Fibroblast of pulmonary artery (primary cell): ENCODE data around the gene APBA1.

Experiments used
- DNase-seq: peaks from one replicate; pipeline ENCODE4 v3.0.0-alpha.2; 2010; ENCODE audit warnings: low read depth
- H3K4me3 ChIP-seq: replicated peaks from 2 replicates; pipeline ENCODE4 v1.5.1; 2011; ENCODE audit warnings: low read depth, mild to moderate bottlenecking, control low read depth, low read length, moderate library complexity
- TF ChIP-seq, protein P1 (sequence below): IDR thresholded peaks from 2 replicates; pipeline ENCODE4 v1.5.1; 2011; ENCODE audit warnings: mild to moderate bottlenecking, control low read depth, low read length, inconsistent platforms; ENCODE audit errors: missing control alignments

The APBA1 gene

DNA sequence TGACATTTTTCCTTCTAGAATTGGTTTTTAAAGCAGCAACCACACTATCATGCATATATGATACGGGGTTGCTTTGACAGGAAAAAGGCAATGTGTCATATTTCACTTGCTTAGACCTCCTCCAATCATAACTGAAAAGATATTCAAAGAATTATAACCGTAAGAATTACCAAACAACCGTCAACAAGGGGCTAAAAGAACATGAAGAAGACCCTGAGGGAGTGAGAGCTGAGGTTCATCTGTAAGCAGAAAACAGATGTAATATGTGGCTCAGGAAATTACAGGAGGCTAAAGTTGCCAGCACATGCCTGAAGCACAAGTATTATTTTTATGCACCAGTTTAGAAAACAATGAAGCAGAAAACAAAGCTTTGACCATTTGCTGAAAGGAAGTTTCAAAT, 78.9 kb downstream of the APBA1 start:
- peak; percentile 11 for DNase-seq
- no peak overlapping the region for H3K4me3 ChIP-seq
- TF ChIP-seq, protein P1, sequence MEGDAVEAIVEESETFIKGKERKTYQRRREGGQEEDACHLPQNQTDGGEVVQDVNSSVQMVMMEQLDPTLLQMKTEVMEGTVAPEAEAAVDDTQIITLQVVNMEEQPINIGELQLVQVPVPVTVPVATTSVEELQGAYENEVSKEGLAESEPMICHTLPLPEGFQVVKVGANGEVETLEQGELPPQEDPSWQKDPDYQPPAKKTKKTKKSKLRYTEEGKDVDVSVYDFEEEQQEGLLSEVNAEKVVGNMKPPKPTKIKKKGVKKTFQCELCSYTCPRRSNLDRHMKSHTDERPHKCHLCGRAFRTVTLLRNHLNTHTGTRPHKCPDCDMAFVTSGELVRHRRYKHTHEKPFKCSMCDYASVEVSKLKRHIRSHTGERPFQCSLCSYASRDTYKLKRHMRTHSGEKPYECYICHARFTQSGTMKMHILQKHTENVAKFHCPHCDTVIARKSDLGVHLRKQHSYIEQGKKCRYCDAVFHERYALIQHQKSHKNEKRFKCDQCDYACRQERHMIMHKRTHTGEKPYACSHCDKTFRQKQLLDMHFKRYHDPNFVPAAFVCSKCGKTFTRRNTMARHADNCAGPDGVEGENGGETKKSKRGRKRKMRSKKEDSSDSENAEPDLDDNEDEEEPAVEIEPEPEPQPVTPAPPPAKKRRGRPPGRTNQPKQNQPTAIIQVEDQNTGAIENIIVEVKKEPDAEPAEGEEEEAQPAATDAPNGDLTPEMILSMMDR, result no peak

DNA sequence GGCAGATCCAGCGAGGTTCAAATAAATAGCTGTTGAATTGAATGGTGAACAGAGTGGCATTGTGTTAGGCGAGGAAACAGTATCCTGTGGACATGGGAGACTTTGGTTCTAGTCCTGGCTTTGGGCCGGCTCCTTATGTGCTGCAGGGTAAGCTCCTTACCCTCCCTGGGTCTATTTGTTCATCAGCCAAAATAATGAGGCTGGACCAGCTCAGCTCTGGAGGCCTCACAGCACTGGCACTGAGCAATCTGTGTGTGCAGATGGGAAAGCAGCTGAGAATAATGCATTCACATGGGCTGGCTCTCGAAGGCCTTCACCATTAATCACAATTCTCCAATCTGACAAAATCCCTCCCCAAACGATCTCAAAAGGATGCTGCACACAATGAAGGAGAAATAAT, 81.9 kb downstream of the APBA1 start:
- DNase-seq, result no peak
- no peak overlapping the region for H3K4me3 ChIP-seq
- TF ChIP-seq, protein P1, result no peak

DNA sequence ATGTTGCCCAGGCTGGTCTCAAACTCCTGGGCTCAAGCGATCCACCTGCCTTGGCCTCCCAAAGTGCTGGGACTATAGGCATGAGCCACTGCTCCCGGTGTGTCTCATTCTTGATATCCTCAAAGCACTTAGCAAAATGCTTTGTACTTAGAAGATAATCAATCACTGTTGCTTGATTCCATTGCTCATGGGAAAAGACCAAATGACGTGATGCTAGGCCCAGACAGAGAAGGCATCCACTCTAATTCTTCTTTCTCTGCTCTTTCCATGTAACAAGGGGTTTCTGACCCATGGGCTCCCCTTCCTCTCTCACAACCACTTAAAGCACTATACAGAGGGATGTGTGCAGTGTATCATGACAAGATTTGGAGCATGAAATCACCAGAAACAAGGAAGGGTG, 83.0 kb downstream of the APBA1 start:
- TF ChIP-seq, protein P1, result no peak
- H3K4me3 ChIP-seq, result no peak overlapping the region
- DNase-seq, result no peak

DNA sequence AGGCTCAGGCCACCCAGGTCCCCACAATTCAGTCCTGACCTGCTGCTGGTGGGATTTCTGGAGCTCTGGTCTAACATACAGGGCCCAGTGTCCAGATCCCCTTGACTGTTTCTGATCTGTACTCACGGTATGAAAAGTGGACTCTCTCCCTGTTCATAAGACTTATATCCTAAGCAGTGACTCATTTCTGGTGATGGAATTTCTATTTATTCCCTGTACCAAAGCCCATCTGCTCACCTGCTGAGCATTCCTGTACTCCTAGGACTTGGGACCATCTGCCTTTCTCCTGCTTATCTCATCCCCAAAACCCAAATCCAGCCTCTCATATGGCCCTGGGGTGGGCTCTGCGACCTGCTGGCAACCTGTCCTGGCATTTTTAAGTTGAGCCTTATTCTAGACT, 86.6 kb downstream of the APBA1 start:
- TF ChIP-seq, protein P1, result no peak
- no peak overlapping the region for H3K4me3 ChIP-seq

DNA sequence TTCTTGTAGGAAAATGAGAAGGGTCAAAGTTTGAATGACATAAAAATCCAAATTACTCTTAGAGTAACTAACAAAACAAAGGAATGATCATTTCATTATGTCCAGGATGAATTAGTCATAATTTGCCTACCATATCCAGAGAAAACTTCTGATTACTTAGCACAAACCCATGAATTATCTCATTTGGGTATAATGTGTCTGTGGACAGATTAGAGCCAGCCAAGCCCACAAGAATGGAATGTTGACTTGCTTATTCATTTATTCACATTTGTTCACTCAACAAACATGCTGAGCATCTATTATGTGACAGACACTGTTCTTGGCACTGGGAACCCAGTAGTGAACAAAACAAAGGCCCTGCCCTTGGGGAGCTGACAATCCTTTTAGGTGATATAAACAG, 87.4 kb downstream of the APBA1 start:
- TF ChIP-seq, protein P1, result no peak
- DNase-seq, result peak; percentile 14

More for the DNA sequence above, 86.6 kb downstream of the APBA1 start:
- DNase-seq, result no peak

DNA sequence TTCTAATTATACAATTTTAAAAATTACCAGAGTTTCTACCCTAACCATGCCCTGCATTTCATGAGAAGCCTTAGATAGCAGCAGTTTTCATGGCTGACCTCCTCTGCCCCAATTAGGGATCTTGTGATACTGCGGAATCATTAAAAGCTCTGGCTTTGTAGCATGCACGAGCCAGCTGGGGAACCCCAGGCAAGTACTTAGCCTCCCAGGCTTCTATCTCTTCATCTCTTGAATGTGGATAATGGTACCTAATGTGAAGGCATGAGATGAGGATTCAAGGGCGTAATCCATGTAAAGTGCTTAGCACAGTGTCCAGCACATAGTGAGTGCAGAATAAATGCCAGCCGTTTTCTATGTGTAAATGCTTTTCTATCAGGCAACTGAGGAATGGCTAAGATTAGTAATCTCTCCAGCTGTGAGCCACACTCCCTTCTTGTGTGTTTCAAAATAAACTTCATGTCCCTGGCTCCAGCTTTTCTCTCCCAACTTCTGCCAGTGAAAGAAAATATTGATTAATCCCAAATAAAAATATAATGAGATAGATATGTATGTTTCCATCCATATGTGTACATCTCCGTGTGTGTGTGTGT, 88.4 kb downstream of the APBA1 start:
- DNase-seq, result no peak
- H3K4me3 ChIP-seq, result no peak overlapping the region
- TF ChIP-seq, protein P1, result no peak

More for the DNA sequence above, 87.4 kb downstream of the APBA1 start:
- H3K4me3 ChIP-seq, result no peak overlapping the region

DNA sequence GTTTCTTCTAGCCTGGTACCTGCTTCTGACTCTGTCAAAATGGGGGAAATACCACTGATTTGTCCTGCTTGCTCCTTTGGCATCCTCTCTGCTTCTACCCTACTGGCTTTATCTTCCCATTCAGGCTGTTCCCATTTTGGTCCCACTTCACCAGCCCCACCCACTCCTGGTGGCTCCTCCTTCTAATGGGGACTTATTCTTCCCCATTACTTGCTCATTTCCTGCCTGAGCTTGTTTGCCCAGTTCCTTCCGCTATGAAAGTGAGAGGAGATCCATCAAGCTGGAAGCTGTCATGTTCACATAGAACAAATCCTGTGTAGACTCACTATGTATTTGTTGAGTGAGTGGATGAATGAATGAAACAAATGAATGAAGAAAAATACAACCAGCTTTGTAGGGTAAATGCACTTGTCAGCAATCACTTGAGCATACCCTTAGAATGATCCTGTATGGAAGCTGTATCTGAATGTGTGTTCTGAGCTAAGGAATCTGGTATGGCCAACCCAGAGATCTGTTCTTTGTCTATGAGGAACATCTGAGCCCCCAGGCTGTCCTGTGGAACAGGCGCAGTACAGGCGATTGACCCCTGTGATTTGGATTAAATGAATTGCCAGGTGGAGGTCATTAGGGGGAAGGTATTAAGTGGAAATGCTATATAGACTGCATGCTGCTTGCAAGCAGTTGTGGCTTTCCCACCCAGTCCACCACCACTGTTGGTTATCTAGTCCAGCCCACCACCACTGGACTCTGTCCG, 89.5 kb downstream of the APBA1 start:
- TF ChIP-seq, protein P1, result no peak
- DNase-seq, result no peak
- no peak overlapping the region for H3K4me3 ChIP-seq
